NCI-H460 (cell line): ENCODE results near the gene KIF6. TPM values are rescaled to one million over a fixed set of nuclear protein-coding genes. Genes with fewer than 3 reads are reported as not detected.

Source experiments
- DNase-seq: peaks from one replicate; pipeline ENCODE4 v3.0.0-alpha.2; 2016; ENCODE audit warnings: low read depth; ENCODE audit errors: extremely low read depth
- total RNA-seq: library from RNA; depleted of rRNA; stranded (reverse); fragments of >200 nt; shearing (Covaris generic); gene quantifications from 2 replicates; pipeline ENCODE4 v1.2.3, GENCODE V29; 2014

Gene KIF6
- total RNA-seq, 1 experiment from 2014 or later: not detected

- DNase-seq: no peak
These were observed 163.5 kb downstream of the KIF6 start for GRCh38 chr6:39561536-39562266.

GRCh38 chr6:39560915-39561314 lies 164.3 kb downstream of the KIF6 start:
- DNase-seq: no peak

GRCh38 chr6:39558591-39559190 lies 166.5 kb downstream of the KIF6 start:
- DNase-seq: no peak

GRCh38 chr6:39558079-39558478 lies 167.1 kb downstream of the KIF6 start:
- DNase-seq: no peak

GRCh38 chr6:39555136-39555535 lies 170.1 kb downstream of the KIF6 start:
- no peak for DNase-seq

GRCh38 chr6:39553860-39554802 lies 171.1 kb downstream of the KIF6 start:
- DNase-seq: no peak

GRCh38 chr6:39553029-39553428 lies 172.2 kb downstream of the KIF6 start:
- DNase-seq: no peak

GRCh38 chr6:39550191-39550590 lies 175.0 kb downstream of the KIF6 start:
- no peak for DNase-seq

GRCh38 chr6:39546731-39547130 lies 178.5 kb downstream of the KIF6 start:
- no peak for DNase-seq

- no peak for DNase-seq
These were observed 181.3 kb downstream of the KIF6 start for GRCh38 chr6:39543950-39544349.

GRCh38 chr6:39543095-39543494 lies 182.1 kb downstream of the KIF6 start:
- no peak for DNase-seq

- no peak for DNase-seq
These were observed 184.8 kb downstream of the KIF6 start for GRCh38 chr6:39540454-39540853.

- DNase-seq: no peak
These were observed 194.9 kb downstream of the KIF6 start for GRCh38 chr6:39530201-39530759.

GRCh38 chr6:39527792-39528564 lies 197.2 kb downstream of the KIF6 start:
- no peak for DNase-seq

GRCh38 chr6:39524007-39524406 lies 201.2 kb downstream of the KIF6 start:
- no peak for DNase-seq

- DNase-seq: no peak
These were observed 203.2 kb downstream of the KIF6 start for GRCh38 chr6:39521958-39522357.

- DNase-seq: no peak
These were observed 204.3 kb downstream of the KIF6 start for GRCh38 chr6:39520916-39521315.

- DNase-seq: no peak
These were observed 204.8 kb downstream of the KIF6 start for GRCh38 chr6:39520411-39520810.

- DNase-seq: no peak
These were observed 207.0 kb downstream of the KIF6 start for GRCh38 chr6:39518221-39518620.

- DNase-seq: no peak
These were observed 207.5 kb downstream of the KIF6 start for GRCh38 chr6:39517756-39518155.
